Measurements from ENCODE around the gene PCBP3.

Gene PCBP3

GRCh38 chr21:45763074-45763473, 119.5 kb downstream of the PCBP3 start:
- ATAC-seq, result no peak

DNA sequence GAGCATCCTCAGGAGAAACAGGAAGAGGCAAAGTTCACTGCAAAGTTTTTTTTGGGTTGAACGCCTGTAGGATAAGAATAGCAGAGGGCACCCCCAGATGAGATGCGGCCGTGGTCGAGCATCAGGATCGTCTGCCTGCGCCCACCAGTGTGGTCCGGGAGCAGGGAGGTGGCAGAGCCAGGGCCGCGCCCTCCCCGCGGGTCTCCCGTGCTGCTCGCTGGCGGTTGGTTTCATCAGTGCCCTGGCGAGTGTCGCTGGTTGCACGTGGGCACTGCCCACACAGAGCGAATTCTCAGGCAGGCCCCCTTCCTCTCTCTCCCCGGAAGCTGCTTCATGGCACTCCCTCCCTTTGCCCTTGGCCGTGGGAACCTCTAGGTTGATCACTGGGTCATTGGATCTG, 120.0 kb downstream of the PCBP3 start:
- ATAC-seq, result no peak

DNA sequence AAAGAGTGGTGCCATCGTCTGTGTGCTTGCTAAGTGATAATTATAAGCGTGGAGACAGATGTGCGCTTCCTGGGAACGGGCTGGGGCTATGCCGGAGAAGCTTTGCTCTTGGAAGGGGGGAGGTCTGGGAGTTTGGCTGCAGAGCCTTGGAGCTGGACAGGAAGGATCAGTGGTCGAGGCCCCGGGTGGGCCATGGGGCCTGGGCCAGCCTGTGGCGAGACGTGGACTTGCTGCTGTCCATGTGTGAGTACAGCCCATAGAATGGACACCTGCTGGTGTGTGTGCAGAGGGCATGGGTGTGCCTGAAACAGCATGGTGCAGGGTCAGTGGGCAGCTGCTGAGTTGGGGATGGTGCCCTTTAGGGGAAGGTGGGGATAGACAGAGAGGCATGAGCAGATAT, 121.3 kb downstream of the PCBP3 start:
- no peak for ATAC-seq

DNA sequence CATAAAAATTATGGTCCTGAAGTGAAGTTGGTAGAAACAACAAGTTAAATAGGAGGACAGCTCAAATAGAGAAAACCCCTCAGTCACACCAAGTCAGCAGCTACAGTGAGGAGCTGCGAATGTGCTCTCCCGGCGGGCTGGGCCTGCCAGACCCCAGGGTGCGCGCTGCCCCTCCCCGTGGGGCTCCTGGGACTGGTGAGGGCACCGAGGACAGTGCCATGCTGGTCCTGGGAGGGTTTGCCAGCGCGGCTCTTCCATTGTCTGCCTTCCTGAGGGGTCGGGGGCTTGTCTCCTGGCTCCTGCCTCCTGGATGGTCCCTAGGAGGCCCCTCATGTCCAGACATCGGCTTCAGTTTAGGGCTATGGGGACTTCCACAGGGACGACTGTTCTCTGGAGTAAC, 121.8 kb downstream of the PCBP3 start:
- no peak for ATAC-seq

- no peak for ATAC-seq
Observed at GRCh38 chr21:45766055-45766454, 122.5 kb downstream of the PCBP3 start.

- ATAC-seq, result no peak
Observed at GRCh38 chr21:45766501-45766900, 123.0 kb downstream of the PCBP3 start.

GRCh38 chr21:45767071-45768006, 123.8 kb downstream of the PCBP3 start:
- ATAC-seq, result peak; percentile 76

GRCh38 chr21:45768011-45768739, 124.7 kb downstream of the PCBP3 start:
- ATAC-seq, result peak; percentile 57 to 59

- no peak for ATAC-seq
Observed at GRCh38 chr21:45768740-45769048, 125.2 kb downstream of the PCBP3 start.

GRCh38 chr21:45769294-45769693, 125.8 kb downstream of the PCBP3 start:
- ATAC-seq, result no peak

GRCh38 chr21:45769896-45770295, 126.4 kb downstream of the PCBP3 start:
- ATAC-seq, result no peak

DNA sequence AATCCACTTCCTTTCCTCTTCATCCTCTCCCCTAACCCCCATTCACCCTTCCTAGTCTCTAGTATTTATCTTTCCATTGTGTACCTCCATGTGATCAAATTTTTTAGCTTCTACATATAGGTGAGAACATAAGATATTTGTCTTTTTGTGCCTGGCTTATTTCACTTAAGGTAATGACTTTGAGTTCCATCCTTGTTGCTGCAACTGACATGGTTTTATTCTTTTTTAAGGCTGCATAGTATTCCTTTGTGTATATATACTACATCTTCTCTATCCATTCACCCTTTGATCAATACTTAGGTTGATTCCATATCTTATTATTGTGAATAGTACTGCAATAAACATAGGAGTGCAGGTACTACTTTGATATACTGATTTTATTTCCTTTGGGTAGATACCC, 128.7 kb downstream of the PCBP3 start:
- no peak for ATAC-seq

DNA sequence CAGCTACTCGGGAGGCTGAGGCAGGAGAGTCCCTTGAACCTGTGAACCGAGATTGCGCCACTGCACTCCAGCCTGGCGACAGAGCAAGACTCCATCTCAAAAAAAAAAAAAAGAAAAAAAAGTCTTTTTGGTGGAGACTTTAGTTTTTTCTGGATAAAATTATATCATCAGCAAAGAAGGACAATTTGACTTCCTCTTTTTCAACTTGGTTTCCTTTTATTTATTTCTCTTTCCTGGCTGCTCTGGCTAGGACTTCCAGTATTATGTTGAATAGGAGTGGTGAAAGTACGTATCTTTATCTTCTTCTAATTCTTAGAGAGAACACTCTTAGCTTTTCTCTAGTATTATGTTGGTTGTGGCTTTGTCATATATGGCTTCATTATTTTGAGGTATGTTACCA, 130.8 kb downstream of the PCBP3 start:
- ATAC-seq, result no peak

DNA sequence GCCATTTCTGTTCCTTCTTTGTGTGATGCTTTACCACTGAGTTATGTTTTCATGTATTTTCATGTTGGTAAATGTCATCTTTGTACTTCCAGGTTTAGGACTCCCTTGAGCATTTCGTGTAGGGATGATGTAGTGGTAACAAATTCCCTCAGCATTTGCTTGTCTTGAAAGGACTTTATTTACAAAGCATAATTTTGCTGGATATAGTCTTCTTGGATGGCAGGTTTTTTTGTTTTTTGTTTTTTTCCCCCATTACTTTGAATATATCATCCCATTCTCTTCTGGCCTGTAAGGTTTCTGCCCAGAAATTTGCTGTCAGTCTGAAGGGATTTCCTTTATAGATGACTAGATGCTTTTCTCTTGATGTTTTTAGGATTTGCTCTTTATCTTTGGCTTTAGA, 133.4 kb downstream of the PCBP3 start:
- ATAC-seq, result no peak

GRCh38 chr21:45778686-45779085, 135.2 kb downstream of the PCBP3 start:
- ATAC-seq, result no peak

GRCh38 chr21:45779226-45779625, 135.7 kb downstream of the PCBP3 start:
- ATAC-seq, result no peak

GRCh38 chr21:45780647-45781046, 137.1 kb downstream of the PCBP3 start:
- ATAC-seq, result no peak

- no peak for ATAC-seq
Observed at GRCh38 chr21:45781741-45782140, 138.2 kb downstream of the PCBP3 start.

- ATAC-seq, result no peak
Observed at GRCh38 chr21:45786660-45787059, 143.1 kb downstream of the PCBP3 start.

GRCh38 chr21:45787371-45787770, 143.8 kb downstream of the PCBP3 start:
- ATAC-seq, result no peak

DNA sequence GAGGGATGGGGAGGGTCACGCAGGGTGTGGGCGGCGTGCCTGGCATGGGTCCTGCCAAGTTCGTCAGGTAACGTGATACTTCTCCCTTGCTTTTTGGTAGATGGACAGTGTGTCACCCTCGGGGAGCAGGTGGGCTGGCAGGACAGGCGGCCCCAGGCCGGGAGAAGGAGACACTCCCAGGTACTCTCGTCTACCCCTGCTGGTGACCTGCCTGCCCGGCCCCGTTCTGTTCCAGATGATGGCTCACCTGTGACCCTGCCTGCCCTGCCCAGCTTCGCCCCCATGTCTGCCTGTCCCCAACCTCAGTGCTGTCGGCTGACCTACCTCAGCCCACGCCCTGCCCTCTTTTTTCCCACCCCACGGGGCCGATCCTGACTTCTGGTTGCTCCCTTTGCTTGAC, 144.7 kb downstream of the PCBP3 start:
- ATAC-seq, result no peak

DNA sequence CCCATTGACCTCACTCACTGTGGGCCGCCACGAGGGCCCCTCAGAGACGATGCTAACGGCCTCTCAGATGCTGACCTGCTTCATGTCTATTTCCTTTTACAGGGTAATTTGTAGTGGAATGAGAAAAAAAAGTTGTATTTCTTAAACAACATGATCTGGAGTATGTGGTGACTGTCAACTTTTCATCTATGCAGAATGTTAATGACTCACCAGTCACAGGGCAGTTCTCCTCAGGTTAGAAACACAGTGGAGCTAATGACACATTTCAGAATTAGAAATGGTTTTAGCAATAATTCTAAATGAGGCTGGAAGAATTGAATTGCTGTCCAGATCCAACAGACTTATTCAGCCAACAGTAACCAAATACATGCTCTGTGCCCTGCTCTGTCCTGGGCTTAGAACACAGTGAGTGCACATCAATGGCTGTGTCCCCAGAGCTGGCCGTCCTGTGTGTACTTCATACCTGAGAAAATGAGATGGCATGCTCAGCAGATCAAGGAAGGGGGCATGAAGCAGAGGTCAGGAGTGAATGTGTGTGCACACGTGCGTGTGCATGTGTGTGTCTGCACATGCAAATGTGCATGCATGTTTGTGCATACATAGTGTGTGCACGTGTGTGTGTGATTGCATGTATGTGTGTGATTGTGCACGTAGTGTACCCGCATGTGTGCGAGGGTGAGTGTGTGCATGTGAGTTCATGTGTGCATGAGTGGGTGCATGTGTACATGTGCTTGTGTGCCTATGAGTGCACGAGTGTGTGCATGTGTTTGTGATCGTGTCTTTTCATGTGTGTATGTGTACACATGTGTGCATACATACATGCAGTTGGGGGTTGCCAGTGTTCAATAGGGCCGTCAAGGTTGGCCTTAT, 145.3 kb downstream of the PCBP3 start:
- ATAC-seq, result no peak

GRCh38 chr21:45790427-45790826, 146.9 kb downstream of the PCBP3 start:
- no peak for ATAC-seq
